Measurements from ENCODE around the gene ATP7B. TPM values are rescaled to one million over a fixed set of nuclear protein-coding genes. Genes with fewer than 3 reads are reported as not detected.

ATP7B gene
- total and polyA plus RNA-seq, 2 of the 4 experiments (the other 2 are of a cell fraction), result 2.7 to 2.9 TPM

DNA sequence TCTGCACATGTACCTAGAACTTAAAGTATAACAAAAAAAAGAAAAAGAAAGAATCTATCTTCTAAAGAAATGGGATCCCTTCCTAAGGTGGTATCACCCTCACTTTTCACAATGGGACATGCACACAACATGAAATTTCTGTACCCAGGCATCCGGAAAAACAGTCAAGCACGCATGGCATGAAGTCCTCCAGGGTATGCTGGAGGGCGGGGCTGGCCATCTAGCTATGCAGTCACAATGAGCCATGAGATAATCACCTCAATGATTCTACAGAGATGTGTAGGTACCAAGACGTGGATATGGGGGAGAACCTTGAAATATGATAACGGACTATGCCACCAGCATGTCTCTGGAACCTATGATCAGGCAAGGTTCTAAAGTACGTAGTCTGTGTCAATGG lies 79.6 kb downstream of the ATP7B start:
- ChIA-PET POLR2A (ENCODE audit: unreplicated experiment) (no interaction called here), CTCF (no interaction called here)
- Histone ChIP-seq H3K9me1 (ENCODE audit: insufficient read depth, low read length) (0 out of 2 replicates have a peak, but pooled peaks cover 4% of the 10 kb centered on the region), H3K27me3 (ENCODE audit: control insufficient read depth, insufficient read depth, low read length) (no peaks in the 10 kb centered on the region), H2BK20ac (ENCODE audit: low read depth, low read length) (no peak overlapping the region), H2BK120ac (ENCODE audit: low read depth, low read length) (no peak overlapping the region), H3K4me3 (ENCODE audit: insufficient read depth, low read depth, low read length) (no peak overlapping the region), H2BK5ac (ENCODE audit: low read depth, low read length, poor library complexity, severe bottlenecking) (no peak overlapping the region), H2AK5ac (ENCODE audit: low read depth, low read length) (no peak overlapping the region), H3K4me1 (ENCODE audit: control insufficient read depth, insufficient read depth, low read length) (no peaks in the 10 kb centered on the region), H4K20me1 (ENCODE audit: insufficient read depth, low read length) (no peaks in the 10 kb centered on the region), H3K79me1 (ENCODE audit: low read depth in 1 of 2, low read length in 2 of 2) (no peaks in the 10 kb centered on the region), H2AFZ (replicated peaks; ENCODE audit: low read length, poor library complexity) (no peak overlapping the region), H3K9ac (ENCODE audit: low read depth, low read length) (no peak overlapping the region), H3K56ac (ENCODE audit: extremely low read depth, insufficient read depth, low read length) (no peak overlapping the region), H2AK9ac (replicated peaks; ENCODE audit: low read depth, low read length, poor library complexity) (no peak overlapping the region), H4K5ac (ENCODE audit: low read depth, low read length) (no peak overlapping the region), H3K27ac (ENCODE audit: insufficient read depth, low read length) (no peak overlapping the region), H3K9me3 (ENCODE audit: control insufficient read depth, insufficient read depth, low read length) (no peaks in the 10 kb centered on the region), H3K36me3 (ENCODE audit: control insufficient read depth, insufficient read depth, low read length) (no peaks in the 10 kb centered on the region; the same call in 1 of the 2 replicates), H4K8ac (ENCODE audit: low read depth in 2 of 2, low read length in 2 of 2) (no peak overlapping the region), H3K18ac (ENCODE audit: low read depth, low read length) (no peak overlapping the region), H4K91ac (ENCODE audit: insufficient read depth, low read depth, low read length) (no peak overlapping the region), H3K14ac (replicated peaks; ENCODE audit: low read depth, low read length) (no peak overlapping the region), H2BK15ac (ENCODE audit: low read depth, low read length) (no peak overlapping the region), H3K4me2 (ENCODE audit: low read depth, low read length) (no peak overlapping the region), H3K4ac (ENCODE audit: low read depth, low read length) (no peak overlapping the region), H3K23ac (ENCODE audit: low read depth, low read length) (no peak overlapping the region)
- intact Hi-C loops (cut with micrococcal nuclease), result no loop called here
- dilution Hi-C loops (cut with HindIII; ENCODE audit: low sequenced_read_pairs, unreplicated experiment), result no loop called here
- 100% methylated on average over 2 of the region's 6 CpGs; no CpG with 5 or more reads in 1 of the 2 experiments for WGBS, 2 experiments (ENCODE audit: extremely low coverage in 2 of 2, insufficient read length in 1 of 2)
- no peak for TF ChIP-seq BHLHE40 (IDR thresholded peaks at IDR 0.05; ENCODE audit: low read depth, low read length)
- no peak for TF ChIP-seq RFX5 (IDR thresholded peaks at IDR 0.05; ENCODE audit: low read depth, low read length)
- TF ChIP-seq, protein P1, sequence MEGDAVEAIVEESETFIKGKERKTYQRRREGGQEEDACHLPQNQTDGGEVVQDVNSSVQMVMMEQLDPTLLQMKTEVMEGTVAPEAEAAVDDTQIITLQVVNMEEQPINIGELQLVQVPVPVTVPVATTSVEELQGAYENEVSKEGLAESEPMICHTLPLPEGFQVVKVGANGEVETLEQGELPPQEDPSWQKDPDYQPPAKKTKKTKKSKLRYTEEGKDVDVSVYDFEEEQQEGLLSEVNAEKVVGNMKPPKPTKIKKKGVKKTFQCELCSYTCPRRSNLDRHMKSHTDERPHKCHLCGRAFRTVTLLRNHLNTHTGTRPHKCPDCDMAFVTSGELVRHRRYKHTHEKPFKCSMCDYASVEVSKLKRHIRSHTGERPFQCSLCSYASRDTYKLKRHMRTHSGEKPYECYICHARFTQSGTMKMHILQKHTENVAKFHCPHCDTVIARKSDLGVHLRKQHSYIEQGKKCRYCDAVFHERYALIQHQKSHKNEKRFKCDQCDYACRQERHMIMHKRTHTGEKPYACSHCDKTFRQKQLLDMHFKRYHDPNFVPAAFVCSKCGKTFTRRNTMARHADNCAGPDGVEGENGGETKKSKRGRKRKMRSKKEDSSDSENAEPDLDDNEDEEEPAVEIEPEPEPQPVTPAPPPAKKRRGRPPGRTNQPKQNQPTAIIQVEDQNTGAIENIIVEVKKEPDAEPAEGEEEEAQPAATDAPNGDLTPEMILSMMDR (conservative IDR thresholded peaks at IDR 0.05; ENCODE audit: low read depth, low read length), result no peak
- no peak for TF ChIP-seq FOS (IDR thresholded peaks at IDR 0.05; ENCODE audit: low read depth, low read length)
- TF ChIP-seq CEBPB (IDR thresholded peaks at IDR 0.05; ENCODE audit: low read depth, low read length), result no peak
- no peak for TF ChIP-seq MXI1 (IDR thresholded peaks at IDR 0.05; ENCODE audit: borderline replicate concordance, low read depth, low read length)
- no peak for TF ChIP-seq NFE2L2 (IDR thresholded peaks at IDR 0.05; ENCODE audit: low read depth, low read length)
- TF ChIP-seq MAFK (IDR thresholded peaks at IDR 0.05; ENCODE audit: low read depth, low read length), result no peak
- no peak for TF ChIP-seq RAD21 (IDR thresholded peaks at IDR 0.05; ENCODE audit: low read length)
- TF ChIP-seq POLR2A (IDR thresholded peaks at IDR 0.05; ENCODE audit: low read depth, low read length), result no peak
- TF ChIP-seq, protein P2, sequence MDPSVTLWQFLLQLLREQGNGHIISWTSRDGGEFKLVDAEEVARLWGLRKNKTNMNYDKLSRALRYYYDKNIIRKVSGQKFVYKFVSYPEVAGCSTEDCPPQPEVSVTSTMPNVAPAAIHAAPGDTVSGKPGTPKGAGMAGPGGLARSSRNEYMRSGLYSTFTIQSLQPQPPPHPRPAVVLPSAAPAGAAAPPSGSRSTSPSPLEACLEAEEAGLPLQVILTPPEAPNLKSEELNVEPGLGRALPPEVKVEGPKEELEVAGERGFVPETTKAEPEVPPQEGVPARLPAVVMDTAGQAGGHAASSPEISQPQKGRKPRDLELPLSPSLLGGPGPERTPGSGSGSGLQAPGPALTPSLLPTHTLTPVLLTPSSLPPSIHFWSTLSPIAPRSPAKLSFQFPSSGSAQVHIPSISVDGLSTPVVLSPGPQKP (IDR thresholded peaks at IDR 0.05; ENCODE audit: borderline replicate concordance, low read depth, low read length), result no peak
- no peak for TF ChIP-seq RCOR1 (IDR thresholded peaks at IDR 0.05; ENCODE audit: insufficient replicate concordance, low read length)
- TF ChIP-seq CHD1 (IDR thresholded peaks at IDR 0.05; ENCODE audit: low read depth, low read length), result no peak
- TF ChIP-seq MAZ (IDR thresholded peaks at IDR 0.05; ENCODE audit: borderline replicate concordance, low read depth, low read length), result no peak
- no peak for TF ChIP-seq SMC3 (IDR thresholded peaks at IDR 0.05; ENCODE audit: low read depth, low read length)
- TF ChIP-seq, protein P3, sequence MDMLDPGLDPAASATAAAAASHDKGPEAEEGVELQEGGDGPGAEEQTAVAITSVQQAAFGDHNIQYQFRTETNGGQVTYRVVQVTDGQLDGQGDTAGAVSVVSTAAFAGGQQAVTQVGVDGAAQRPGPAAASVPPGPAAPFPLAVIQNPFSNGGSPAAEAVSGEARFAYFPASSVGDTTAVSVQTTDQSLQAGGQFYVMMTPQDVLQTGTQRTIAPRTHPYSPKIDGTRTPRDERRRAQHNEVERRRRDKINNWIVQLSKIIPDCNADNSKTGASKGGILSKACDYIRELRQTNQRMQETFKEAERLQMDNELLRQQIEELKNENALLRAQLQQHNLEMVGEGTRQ (IDR thresholded peaks at IDR 0.05; ENCODE audit: low read depth, low read length), result no peak
- ATAC-seq (ENCODE audit: low read depth) (no peak), DNase-seq (no peak)
- BruUV-seq (replicated peaks), result no TSS peak
- in situ Hi-C loops (cut with MboI; ENCODE audit: low sequenced_read_pairs), result no loop called here

All from IMR-90 (cell line).